GM23338 (cell line): ENCODE data around the gene ZCCHC17. TPM values are rescaled to one million over a fixed set of nuclear protein-coding genes. Genes with fewer than 3 reads are reported as not detected.

ENCODE experiments used
- ATAC-seq: fragments of 200-7000 bp; cut with Tn5 transposase; 3 replicates; pipeline ENCODE4 v1.9.1; 2020
- DNase-seq: peaks from one replicate; pipeline ENCODE4 v3.0.0-alpha.2; 2015; ENCODE audit warnings: low spot score
- H2AFZ ChIP-seq: fragments of 200-600 bp; sonication (generic); 2 replicates; pipeline ENCODE4 v1.8.0; 2016; ENCODE audit warnings: antibody characterized with exemption, mild to moderate bottlenecking, moderate library complexity
- H3F3A ChIP-seq: fragments of 200-600 bp; sonication (generic); replicated peaks from 2 replicates; pipeline ENCODE4 v1.8.0; 2017; ENCODE audit warnings: antibody characterized with exemption, mixed run types, low read depth
- H3K27ac ChIP-seq: fragments of 200-600 bp; sonication (generic); 2 replicates; pipeline ENCODE4 v1.6.1; 2016; ENCODE audit warnings: low read depth
- H3K27me3 ChIP-seq: fragments of 200-600 bp; sonication (generic); 2 replicates; pipeline ENCODE4 v1.8.0; 2016; ENCODE audit warnings: mild to moderate bottlenecking, mixed run types, moderate library complexity; ENCODE audit not compliant: insufficient read depth
- H3K36me3 ChIP-seq: fragments of 200-600 bp; sonication (generic); 2 replicates; pipeline ENCODE4 v1.8.0; 2016; ENCODE audit warnings: mild to moderate bottlenecking; ENCODE audit not compliant: insufficient read depth
- H3K4me1 ChIP-seq: fragments of 200-600 bp; sonication (generic); 2 replicates; pipeline ENCODE4 v1.8.0; 2016; ENCODE audit warnings: mild to moderate bottlenecking, moderate library complexity; ENCODE audit not compliant: insufficient read depth
- H3K4me2 ChIP-seq: fragments of 200-600 bp; sonication (generic); 2 replicates; pipeline ENCODE4 v1.7.1; 2017; ENCODE audit warnings: mixed run types
- H3K4me3 ChIP-seq: fragments of 200-600 bp; sonication (generic); 2 replicates; pipeline ENCODE4 v1.6.1; 2016; ENCODE audit warnings: mixed run types
- H3K79me2 ChIP-seq: fragments of 200-600 bp; sonication (generic); replicated peaks from 2 replicates; pipeline ENCODE4 v1.8.0; 2017; ENCODE audit warnings: mild to moderate bottlenecking; ENCODE audit not compliant: insufficient read depth
- H3K9me2 ChIP-seq: fragments of 200-600 bp; sonication (generic); 2 replicates; pipeline ENCODE4 v1.8.0; 2017; ENCODE audit not compliant: insufficient read depth
- H4K20me1 ChIP-seq: fragments of 200-600 bp; sonication (generic); replicated peaks from 2 replicates; pipeline ENCODE4 v1.8.0; 2017; ENCODE audit warnings: mild to moderate bottlenecking; ENCODE audit not compliant: insufficient read depth
- H3K27ac Mint-ChIP-seq: 2 replicates; pipeline ENCODE4 v1.8.0; 2020; ENCODE audit warnings: inconsistent platforms, mild to moderate bottlenecking, moderate library complexity, mixed read lengths
- H3K27me3 Mint-ChIP-seq: 3 replicates; pipeline ENCODE4 v1.8.0; 2022; ENCODE audit warnings: low read depth, mild to moderate bottlenecking, moderate library complexity, mixed read lengths, inconsistent platforms; ENCODE audit not compliant: insufficient read depth, poor library complexity
- H3K36me3 Mint-ChIP-seq: 3 replicates; pipeline ENCODE4 v1.8.0; 2021; ENCODE audit warnings: low read depth, mild to moderate bottlenecking, inconsistent platforms, moderate library complexity, mixed read lengths
- H3K4me1 Mint-ChIP-seq: 3 replicates; pipeline ENCODE4 v1.8.0; 2020; ENCODE audit warnings: mild to moderate bottlenecking, inconsistent platforms, mixed read lengths
- H3K4me3 Mint-ChIP-seq: 3 replicates; pipeline ENCODE4 v1.8.0; 2021; ENCODE audit warnings: moderate library complexity, mild to moderate bottlenecking, inconsistent platforms, mixed read lengths
- H3K9me3 Mint-ChIP-seq: 3 replicates; pipeline ENCODE4 v1.8.0; 2020; ENCODE audit warnings: moderate library complexity, mild to moderate bottlenecking, inconsistent platforms, mixed read lengths
- CREB1 ChIP-seq: fragments of 250-450 bp; sonication (Bioruptor Pico); IDR thresholded peaks from 2 replicates; pipeline ENCODE4 v1.5.0; 2020; ENCODE audit warnings: low read depth, mild to moderate bottlenecking, moderate library complexity
- JUNB ChIP-seq: IDR thresholded peaks from one replicate; pipeline ENCODE4 v1.6.1; 2016; ENCODE audit warnings: antibody characterized with exemption; ENCODE audit not compliant: unreplicated experiment
- NANOG ChIP-seq: IDR thresholded peaks from 2 replicates; pipeline ENCODE4 v1.6.1; 2016; ENCODE audit warnings: antibody characterized with exemption, borderline replicate concordance
- POLR2AphosphoS5 ChIP-seq: IDR thresholded peaks from 2 replicates; pipeline ENCODE4 v1.6.1; 2016; ENCODE audit warnings: antibody characterized with exemption, low read depth
- STAT1 ChIP-seq: IDR thresholded peaks from one replicate; pipeline ENCODE4 v1.6.1; 2016; ENCODE audit warnings: antibody characterized with exemption; ENCODE audit not compliant: unreplicated experiment
- ZNF114 ChIP-seq: fragments of 250-450 bp; sonication (Bioruptor Pico); IDR thresholded peaks from 2 replicates; pipeline ENCODE4 v1.5.0; 2020; ENCODE audit warnings: mild to moderate bottlenecking, moderate library complexity
- ZNF331 ChIP-seq: fragments of 250-450 bp; sonication (Bioruptor Pico); IDR thresholded peaks from 2 replicates; pipeline ENCODE4 v1.5.0; 2020; ENCODE audit warnings: low read depth, mild to moderate bottlenecking, moderate library complexity
- polyA plus RNA-seq: library from polyadenylated mRNA; unstranded; fragments of >200 nt; fragmentation: Nextera tagmentation; extraction: Ambion mirVana; gene quantifications from 2 replicates; pipeline ENCODE4 v1.2.1, GENCODE V29; 2016
- total RNA-seq: library from RNA; depleted of rRNA; stranded (reverse); fragments of >200 nt; shearing (Covaris generic); gene quantifications from 2 replicates; pipeline ENCODE4 v1.2.3, GENCODE V29; 2014
- TF ChIP-seq, protein P1 (sequence below): IDR thresholded peaks from 2 replicates; pipeline ENCODE4 v1.6.1; 2016; ENCODE audit warnings: antibody characterized with exemption
- TF ChIP-seq, protein P2 (sequence below), 2 experiments: fragments of 200-600 bp in 1 of 2; sonication (generic) in 1 of 2; conservative IDR thresholded peaks; 2 replicates each; pipeline versions ENCODE4 v1.5.1 to v1.6.1; 2016 to 2017; ENCODE audit warnings: antibody characterized with exemption in 2 of 2, low read depth in 2 of 2, mild to moderate bottlenecking in 2 of 2, moderate library complexity in 1 of 2
- TF ChIP-seq, protein P3 (sequence below): IDR thresholded peaks from one replicate; pipeline ENCODE4 v1.6.1; 2018; ENCODE audit warnings: antibody characterized with exemption; ENCODE audit not compliant: unreplicated experiment

The ZCCHC17 gene
- total and polyA plus RNA-seq, 2 experiments from 2014 or later: 40.1 to 134 TPM

DNA sequence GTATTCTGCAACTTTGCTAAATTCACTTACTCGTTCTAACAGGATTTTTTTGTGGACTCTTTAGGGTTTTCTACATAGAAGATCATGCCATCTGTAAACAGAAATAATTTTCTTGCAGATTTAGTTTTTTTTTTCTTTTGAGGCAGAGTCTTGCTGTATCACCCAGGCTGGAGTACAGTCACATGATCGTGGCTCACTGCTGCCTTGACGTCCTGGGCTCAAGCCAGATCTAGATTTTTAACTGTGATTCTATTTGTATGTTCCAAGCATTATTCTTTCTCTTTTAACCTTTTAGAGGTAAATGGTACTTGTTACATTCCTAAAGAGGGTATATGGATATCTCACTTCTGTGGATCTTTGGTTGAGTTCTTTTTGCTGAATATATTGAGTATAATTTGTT, 57.5 kb downstream of the ZCCHC17 start:
- no peak overlapping the region for H3K4me3 Mint-ChIP-seq
- TF ChIP-seq, protein P1, sequence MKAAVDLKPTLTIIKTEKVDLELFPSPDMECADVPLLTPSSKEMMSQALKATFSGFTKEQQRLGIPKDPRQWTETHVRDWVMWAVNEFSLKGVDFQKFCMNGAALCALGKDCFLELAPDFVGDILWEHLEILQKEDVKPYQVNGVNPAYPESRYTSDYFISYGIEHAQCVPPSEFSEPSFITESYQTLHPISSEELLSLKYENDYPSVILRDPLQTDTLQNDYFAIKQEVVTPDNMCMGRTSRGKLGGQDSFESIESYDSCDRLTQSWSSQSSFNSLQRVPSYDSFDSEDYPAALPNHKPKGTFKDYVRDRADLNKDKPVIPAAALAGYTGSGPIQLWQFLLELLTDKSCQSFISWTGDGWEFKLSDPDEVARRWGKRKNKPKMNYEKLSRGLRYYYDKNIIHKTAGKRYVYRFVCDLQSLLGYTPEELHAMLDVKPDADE: no peak
- TF ChIP-seq POLR2AphosphoS5 (no peak), ZNF114 (CRISPR knock-in tag) (no peak), CREB1 (no peak), ZNF331 (no peak), STAT1 (no peak)
- TF ChIP-seq, protein P2, sequence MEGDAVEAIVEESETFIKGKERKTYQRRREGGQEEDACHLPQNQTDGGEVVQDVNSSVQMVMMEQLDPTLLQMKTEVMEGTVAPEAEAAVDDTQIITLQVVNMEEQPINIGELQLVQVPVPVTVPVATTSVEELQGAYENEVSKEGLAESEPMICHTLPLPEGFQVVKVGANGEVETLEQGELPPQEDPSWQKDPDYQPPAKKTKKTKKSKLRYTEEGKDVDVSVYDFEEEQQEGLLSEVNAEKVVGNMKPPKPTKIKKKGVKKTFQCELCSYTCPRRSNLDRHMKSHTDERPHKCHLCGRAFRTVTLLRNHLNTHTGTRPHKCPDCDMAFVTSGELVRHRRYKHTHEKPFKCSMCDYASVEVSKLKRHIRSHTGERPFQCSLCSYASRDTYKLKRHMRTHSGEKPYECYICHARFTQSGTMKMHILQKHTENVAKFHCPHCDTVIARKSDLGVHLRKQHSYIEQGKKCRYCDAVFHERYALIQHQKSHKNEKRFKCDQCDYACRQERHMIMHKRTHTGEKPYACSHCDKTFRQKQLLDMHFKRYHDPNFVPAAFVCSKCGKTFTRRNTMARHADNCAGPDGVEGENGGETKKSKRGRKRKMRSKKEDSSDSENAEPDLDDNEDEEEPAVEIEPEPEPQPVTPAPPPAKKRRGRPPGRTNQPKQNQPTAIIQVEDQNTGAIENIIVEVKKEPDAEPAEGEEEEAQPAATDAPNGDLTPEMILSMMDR (conservative IDR thresholded peaks at IDR 0.05; ENCODE audit: low read depth in 2 of 2): no peak
- TF ChIP-seq, protein P3, sequence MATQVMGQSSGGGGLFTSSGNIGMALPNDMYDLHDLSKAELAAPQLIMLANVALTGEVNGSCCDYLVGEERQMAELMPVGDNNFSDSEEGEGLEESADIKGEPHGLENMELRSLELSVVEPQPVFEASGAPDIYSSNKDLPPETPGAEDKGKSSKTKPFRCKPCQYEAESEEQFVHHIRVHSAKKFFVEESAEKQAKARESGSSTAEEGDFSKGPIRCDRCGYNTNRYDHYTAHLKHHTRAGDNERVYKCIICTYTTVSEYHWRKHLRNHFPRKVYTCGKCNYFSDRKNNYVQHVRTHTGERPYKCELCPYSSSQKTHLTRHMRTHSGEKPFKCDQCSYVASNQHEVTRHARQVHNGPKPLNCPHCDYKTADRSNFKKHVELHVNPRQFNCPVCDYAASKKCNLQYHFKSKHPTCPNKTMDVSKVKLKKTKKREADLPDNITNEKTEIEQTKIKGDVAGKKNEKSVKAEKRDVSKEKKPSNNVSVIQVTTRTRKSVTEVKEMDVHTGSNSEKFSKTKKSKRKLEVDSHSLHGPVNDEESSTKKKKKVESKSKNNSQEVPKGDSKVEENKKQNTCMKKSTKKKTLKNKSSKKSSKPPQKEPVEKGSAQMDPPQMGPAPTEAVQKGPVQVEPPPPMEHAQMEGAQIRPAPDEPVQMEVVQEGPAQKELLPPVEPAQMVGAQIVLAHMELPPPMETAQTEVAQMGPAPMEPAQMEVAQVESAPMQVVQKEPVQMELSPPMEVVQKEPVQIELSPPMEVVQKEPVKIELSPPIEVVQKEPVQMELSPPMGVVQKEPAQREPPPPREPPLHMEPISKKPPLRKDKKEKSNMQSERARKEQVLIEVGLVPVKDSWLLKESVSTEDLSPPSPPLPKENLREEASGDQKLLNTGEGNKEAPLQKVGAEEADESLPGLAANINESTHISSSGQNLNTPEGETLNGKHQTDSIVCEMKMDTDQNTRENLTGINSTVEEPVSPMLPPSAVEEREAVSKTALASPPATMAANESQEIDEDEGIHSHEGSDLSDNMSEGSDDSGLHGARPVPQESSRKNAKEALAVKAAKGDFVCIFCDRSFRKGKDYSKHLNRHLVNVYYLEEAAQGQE: no peak
- Histone ChIP-seq H3K9me2 (no peaks in the 10 kb centered on the region), H3K4me2 (no peak overlapping the region), H3K4me1 (no peaks in the 10 kb centered on the region), H3K4me3 (no peak overlapping the region), H4K20me1 (no peaks in the 10 kb centered on the region), H3K27me3 (no peaks in the 10 kb centered on the region), H3K27ac (no peak overlapping the region), H3K79me2 (no peaks in the 10 kb centered on the region; the same call in 1 of the 2 replicates), H3K36me3 (peaks cover 6% of the 10 kb centered on the region; the same call in 1 of the 2 replicates), H3F3A (no peaks in the 10 kb centered on the region), H2AFZ (no peak overlapping the region)
- ATAC-seq: no peak
- no peak for DNase-seq
- H3K27me3 Mint-ChIP-seq: no peaks in the 10 kb centered on the region
- no peak overlapping the region for H3K27ac Mint-ChIP-seq
- no peaks in the 10 kb centered on the region for H3K9me3 Mint-ChIP-seq
- peaks cover 24% of the 10 kb centered on the region for H3K36me3 Mint-ChIP-seq
- H3K4me1 Mint-ChIP-seq: no peaks in the 10 kb centered on the region

DNA sequence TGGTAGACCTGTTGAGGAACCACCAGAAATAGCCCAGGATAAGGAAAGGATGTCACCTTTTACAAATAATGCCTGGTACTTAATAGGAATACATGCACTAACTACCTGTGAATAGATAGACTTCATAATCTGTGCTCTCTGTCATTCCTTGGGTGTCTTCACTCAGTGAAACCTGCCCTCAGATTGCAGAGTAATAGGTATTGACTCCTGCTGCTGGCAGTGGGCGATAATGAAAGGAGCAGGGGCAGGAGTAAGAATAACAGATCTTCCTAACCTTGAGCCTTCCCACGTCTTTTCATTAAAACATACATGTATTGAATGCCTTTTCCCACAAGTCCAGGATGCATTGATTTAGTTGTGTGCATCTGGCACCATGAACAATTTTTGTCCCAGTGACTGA, 59.6 kb downstream of the ZCCHC17 start:
- Histone ChIP-seq H3K4me3 (no peak overlapping the region), H3K9me2 (no peaks in the 10 kb centered on the region), H3K27ac (no peak overlapping the region), H2AFZ (no peak overlapping the region), H3K4me2 (no peak overlapping the region), H3K79me2 (no peaks in the 10 kb centered on the region), H3K27me3 (no peaks in the 10 kb centered on the region), H3K4me1 (no peaks in the 10 kb centered on the region), H3F3A (no peaks in the 10 kb centered on the region), H3K36me3 (peaks cover 11% of the 10 kb centered on the region; the same call in 1 of the 2 replicates), H4K20me1 (peaks cover 6% of the 10 kb centered on the region; the same call in 1 of the 2 replicates)
- H3K4me3 Mint-ChIP-seq: no peak overlapping the region
- H3K27me3 Mint-ChIP-seq: peaks cover 2% of the 10 kb centered on the region
- H3K4me1 Mint-ChIP-seq: no peaks in the 10 kb centered on the region
- H3K36me3 Mint-ChIP-seq: peaks cover 21% of the 10 kb centered on the region
- no peaks in the 10 kb centered on the region for H3K9me3 Mint-ChIP-seq
- ATAC-seq (no peak), DNase-seq (no peak)
- no peak overlapping the region for H3K27ac Mint-ChIP-seq
- TF ChIP-seq, protein P2 (conservative IDR thresholded peaks at IDR 0.05; ENCODE audit: low read depth in 2 of 2): no peak
- TF ChIP-seq JUNB: no peak
- TF ChIP-seq NANOG: no peak
- TF ChIP-seq, protein P3: no peak
- no peak for TF ChIP-seq ZNF114 (CRISPR knock-in tag)
- no peak for TF ChIP-seq ZNF331
